Hepatocyte (in vitro differentiated cells): ENCODE results near the gene FAM111B.
"Not testable (repeated sequence)": the region's sequence is repeated elsewhere in the genome, so short reads cannot be mapped to it uniquely, and the experiment has no call there.

Experiments
- CTCF ChIP-seq: fragments of 200-600 bp; sonication (generic); IDR thresholded peaks from 2 replicates; pipeline ENCODE4 v1.5.1; 2016; ENCODE audit warnings: antibody characterized with exemption, mild to moderate bottlenecking; ENCODE audit not compliant: poor library complexity
- EZH2 ChIP-seq: fragments of 200-600 bp; sonication (generic); IDR thresholded peaks from 2 replicates; pipeline ENCODE4 v1.6.1; 2016; ENCODE audit warnings: antibody characterized with exemption, mild to moderate bottlenecking, borderline replicate concordance

DNA sequence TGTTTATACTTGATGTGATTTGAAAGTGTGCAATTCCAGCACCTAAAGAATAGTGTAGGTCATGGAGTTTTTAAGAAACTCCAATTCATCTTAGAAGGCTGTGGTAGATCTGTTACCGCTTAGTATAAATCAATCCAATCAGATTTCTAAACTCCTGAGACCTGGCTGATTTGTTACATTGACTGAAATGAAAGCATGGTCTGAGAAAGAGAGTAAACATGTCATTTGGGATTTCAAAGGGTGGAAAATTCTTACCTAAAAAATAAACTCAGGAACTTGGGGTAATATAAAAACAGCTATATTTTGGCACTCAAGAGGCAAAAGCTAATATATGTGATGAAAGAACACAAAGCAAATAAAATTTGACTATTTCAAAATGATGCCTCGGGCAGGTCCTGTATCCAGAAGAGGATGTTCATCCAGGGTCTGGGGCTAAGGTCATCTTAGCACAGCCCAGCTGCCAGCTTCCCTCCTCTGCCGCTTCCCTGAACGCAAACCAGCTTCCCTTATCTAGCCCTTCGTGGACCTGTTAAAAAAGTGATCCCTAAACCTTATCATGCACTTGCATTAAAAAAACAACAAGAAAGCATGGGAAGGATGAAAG is 11.0 kb upstream of the FAM111B start:
- not testable (repeated sequence) for TF ChIP-seq CTCF, EZH2
